Neural progenitor cell (in vitro differentiated cells): ENCODE measurements around the gene PRLH. TPM values are rescaled to one million over a fixed set of nuclear protein-coding genes. Genes with fewer than 3 reads are reported as not detected.

Experiments
- DNase-seq: peaks from one replicate; pipeline ENCODE4 v3.0.0-alpha.2; 2016; ENCODE audit warnings: low spot score
- H2AFZ ChIP-seq: fragments of 200-600 bp; sonication (generic); replicated peaks from 2 replicates; pipeline ENCODE4 v1.6.1; 2016; ENCODE audit warnings: antibody characterized with exemption
- H3F3A ChIP-seq: fragments of 200-600 bp; sonication (generic); 2 replicates; pipeline ENCODE4 v1.6.1; 2016; ENCODE audit warnings: antibody characterized with exemption, low read depth
- H3K27ac ChIP-seq: fragments of 200-600 bp; sonication (generic); 2 replicates; pipeline ENCODE4 v1.5.1; 2016; ENCODE audit warnings: mild to moderate bottlenecking
- H3K27me3 ChIP-seq: fragments of 200-600 bp; sonication (generic); 2 replicates; pipeline ENCODE4 v1.6.1; 2016; ENCODE audit warnings: mild to moderate bottlenecking, moderate library complexity
- H3K36me3 ChIP-seq: fragments of 200-600 bp; sonication (generic); 2 replicates; pipeline ENCODE4 v1.5.1; 2016
- H3K4me1 ChIP-seq: fragments of 200-600 bp; sonication (generic); 2 replicates; pipeline ENCODE4 v1.6.1; 2016; ENCODE audit warnings: mixed run types
- H3K4me2 ChIP-seq: fragments of 200-600 bp; sonication (generic); 2 replicates; pipeline ENCODE4 v1.6.1; 2016
- H3K4me3 ChIP-seq: fragments of 200-600 bp; sonication (generic); 2 replicates; pipeline ENCODE4 v1.5.1; 2016
- H3K79me2 ChIP-seq: fragments of 200-600 bp; sonication (generic); 2 replicates; pipeline ENCODE4 v1.6.1; 2016; ENCODE audit warnings: low read depth
- H3K9ac ChIP-seq: fragments of 200-600 bp; sonication (generic); 2 replicates; pipeline ENCODE4 v1.6.1; 2016
- H3K9me3 ChIP-seq: fragments of 200-600 bp; sonication (generic); 2 replicates; pipeline ENCODE4 v1.5.1; 2016; ENCODE audit warnings: low read depth
- H4K20me1 ChIP-seq: fragments of 200-600 bp; sonication (generic); 2 replicates; pipeline ENCODE4 v1.6.1; 2016; ENCODE audit warnings: low read depth
- H3K27ac Mint-ChIP-seq: 3 replicates; pipeline ENCODE4 v1.8.0; 2021; ENCODE audit warnings: mixed read lengths
- H3K27me3 Mint-ChIP-seq: 2 replicates; pipeline ENCODE4 v1.8.0; 2022; ENCODE audit warnings: low read depth, mild to moderate bottlenecking, inconsistent platforms, moderate library complexity, mixed read lengths; ENCODE audit not compliant: insufficient read depth
- H3K36me3 Mint-ChIP-seq: 3 replicates; pipeline ENCODE4 v1.8.0; 2021; ENCODE audit warnings: mixed read lengths
- H3K4me1 Mint-ChIP-seq: 3 replicates; pipeline ENCODE4 v1.8.0; 2021; ENCODE audit warnings: mixed read lengths
- H3K4me3 Mint-ChIP-seq: 3 replicates; pipeline ENCODE4 v1.8.0; 2021; ENCODE audit warnings: mild to moderate bottlenecking, moderate library complexity, mixed read lengths
- H3K9me3 Mint-ChIP-seq: 3 replicates; pipeline ENCODE4 v1.8.0; 2020; ENCODE audit warnings: mixed read lengths
- CTCF ChIP-seq: fragments of 200-600 bp; sonication (generic); IDR thresholded peaks from 2 replicates; pipeline ENCODE4 v1.5.1; 2017; ENCODE audit warnings: antibody characterized with exemption, mild to moderate bottlenecking
- EZH2 ChIP-seq: fragments of 200-600 bp; sonication (generic); IDR thresholded peaks from 2 replicates; pipeline ENCODE4 v1.6.1; 2017; ENCODE audit warnings: antibody characterized with exemption, mild to moderate bottlenecking, moderate library complexity
- EZH2phosphoT487 ChIP-seq: fragments of 200-600 bp; sonication (generic); IDR thresholded peaks from 2 replicates; pipeline ENCODE4 v1.6.1; 2017; ENCODE audit warnings: antibody characterized with exemption
- total RNA-seq: library from RNA; depleted of rRNA; stranded (reverse); fragments of >200 nt; gene quantifications from 2 replicates; pipeline ENCODE4 v1.2.3, GENCODE V29; 2015; ENCODE audit warnings: low replicate concordance

PRLH gene
- total RNA-seq, 1 donor from 2014 or later: not detected

- Histone ChIP-seq H3K79me2 (no peaks in the 10 kb centered on the region), H2AFZ (no peak overlapping the region), H3K9me3 (peaks cover 6% of the 10 kb centered on the region), H3K27ac (no peak overlapping the region), H3F3A (no peaks in the 10 kb centered on the region), H3K4me1 (no peaks in the 10 kb centered on the region), H3K36me3 (no peaks in the 10 kb centered on the region), H4K20me1 (peaks cover 2% of the 10 kb centered on the region), H3K27me3 (no peaks in the 10 kb centered on the region), H3K4me2 (no peak overlapping the region), H3K4me3 (no peak overlapping the region), H3K9ac (no peak overlapping the region)
- DNase-seq: no peak
- Mint-ChIP-seq H3K4me1 (peaks cover 2% of the 10 kb centered on the region), H3K9me3 (peaks cover 8% of the 10 kb centered on the region), H3K27ac (peak overlapping the region; percentile 77), H3K36me3 (no peaks in the 10 kb centered on the region), H3K4me3 (no peak overlapping the region), H3K27me3 (no peaks in the 10 kb centered on the region)
- TF ChIP-seq EZH2 (no peak), CTCF (no peak), EZH2phosphoT487 (no peak)
These were observed 7.3 kb upstream of the PRLH start for GRCh38 chr2:237558961-237559641.

DNA sequence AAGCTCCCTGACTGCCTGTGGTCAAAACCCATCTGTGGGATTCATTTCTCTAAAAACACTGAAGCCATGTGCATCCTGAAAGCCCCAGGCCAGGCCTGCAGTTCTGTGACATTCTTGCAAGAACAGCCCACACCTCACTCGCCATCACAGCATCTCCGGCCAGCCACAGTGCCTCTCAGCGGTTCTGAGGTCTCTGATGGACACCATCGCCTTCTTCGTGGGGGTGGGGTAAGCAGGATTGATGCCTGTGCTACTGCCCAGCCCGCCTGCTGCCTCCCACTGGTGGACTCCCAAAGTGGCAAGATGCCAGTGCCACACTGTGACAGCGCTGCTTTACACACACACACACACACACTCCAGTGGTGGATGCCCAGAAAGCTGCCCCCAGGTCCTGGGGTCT is 5.2 kb upstream of the PRLH start:
- H3K4me2 ChIP-seq: no peak overlapping the region
- H2AFZ ChIP-seq: no peak overlapping the region
- H3K36me3 ChIP-seq: no peaks in the 10 kb centered on the region
- DNase-seq: no peak
- H4K20me1 ChIP-seq: peaks cover 4% of the 10 kb centered on the region
- H3K27me3 Mint-ChIP-seq: no peaks in the 10 kb centered on the region
- no peaks in the 10 kb centered on the region for H3K36me3 Mint-ChIP-seq
- no peak overlapping the region for H3K27ac Mint-ChIP-seq
- H3F3A ChIP-seq: peaks cover 3% of the 10 kb centered on the region
- TF ChIP-seq EZH2 (no peak), EZH2phosphoT487 (no peak), CTCF (no peak)
- no peak overlapping the region for H3K4me3 Mint-ChIP-seq
- no peaks in the 10 kb centered on the region for H3K4me1 ChIP-seq
- no peaks in the 10 kb centered on the region for H3K27me3 ChIP-seq
- no peak overlapping the region for H3K27ac ChIP-seq
- peaks cover under 1% of the 10 kb centered on the region for H3K9me3 Mint-ChIP-seq
- no peaks in the 10 kb centered on the region for H3K79me2 ChIP-seq
- H3K9me3 ChIP-seq: no peaks in the 10 kb centered on the region
- H3K9ac ChIP-seq: no peak overlapping the region
- no peak overlapping the region for H3K4me3 ChIP-seq
- peaks cover 2% of the 10 kb centered on the region for H3K4me1 Mint-ChIP-seq

- Histone ChIP-seq H3K9ac (no peak overlapping the region), H3K4me2 (no peak overlapping the region), H2AFZ (no peak overlapping the region), H3K27ac (no peak overlapping the region), H3K27me3 (no peaks in the 10 kb centered on the region), H3K4me1 (no peaks in the 10 kb centered on the region), H4K20me1 (peaks cover 4% of the 10 kb centered on the region), H3K9me3 (no peaks in the 10 kb centered on the region), H3K4me3 (no peak overlapping the region), H3K79me2 (no peaks in the 10 kb centered on the region), H3K36me3 (no peaks in the 10 kb centered on the region), H3F3A (peaks cover 3% of the 10 kb centered on the region)
- DNase-seq: peak; percentile 83
- Mint-ChIP-seq H3K9me3 (no peaks in the 10 kb centered on the region), H3K4me1 (no peaks in the 10 kb centered on the region), H3K27me3 (peaks cover 3% of the 10 kb centered on the region), H3K27ac (no peak overlapping the region), H3K36me3 (no peaks in the 10 kb centered on the region), H3K4me3 (no peak overlapping the region)
- no peak for TF ChIP-seq CTCF
- no peak for TF ChIP-seq EZH2phosphoT487
- no peak for TF ChIP-seq EZH2
These were observed 2.6 kb upstream of the PRLH start for GRCh38 chr2:237563816-237564215.
